MM.1S (cell line): ENCODE results near the gene STAT1.

Experiments
- DNase-seq: peaks from one replicate; pipeline ENCODE4 v3.0.0-alpha.2; 2015
- H2AFZ ChIP-seq: fragments of 300-600 bp; sonication (generic); 2 replicates; pipeline ENCODE4 v1.6.0; 2016; ENCODE audit warnings: antibody characterized with exemption, low read length
- H3F3A ChIP-seq: fragments of 300-600 bp; sonication (generic); 2 replicates; pipeline ENCODE4 v1.6.1; 2016; ENCODE audit warnings: mild to moderate bottlenecking, antibody characterized with exemption, low read length, moderate library complexity, mixed read lengths; ENCODE audit not compliant: insufficient read depth
- H3K27ac ChIP-seq: fragments of 300-600 bp; sonication (generic); 2 replicates; pipeline ENCODE4 v1.5.1; 2016; ENCODE audit warnings: mild to moderate bottlenecking, low read length
- H3K27me3 ChIP-seq: fragments of 300-600 bp; sonication (generic); replicated peaks from 2 replicates; pipeline ENCODE4 v1.6.0; 2016; ENCODE audit warnings: low read length; ENCODE audit not compliant: insufficient read depth
- H3K36me3 ChIP-seq: fragments of 300-600 bp; sonication (generic); replicated peaks from 2 replicates; pipeline ENCODE4 v1.6.1; 2016; ENCODE audit warnings: mild to moderate bottlenecking, low read length, mixed read lengths; ENCODE audit not compliant: insufficient read depth
- H3K4me1 ChIP-seq: fragments of 300-600 bp; sonication (generic); 2 replicates; pipeline ENCODE4 v1.6.1; 2016; ENCODE audit warnings: low read length, mixed read lengths
- H3K4me2 ChIP-seq: fragments of 300-600 bp; sonication (generic); 2 replicates; pipeline ENCODE4 v1.6.0; 2016; ENCODE audit warnings: low read depth, low read length
- H3K4me3 ChIP-seq: fragments of 300-600 bp; sonication (generic); 2 replicates; pipeline ENCODE4 v1.5.1; 2016; ENCODE audit warnings: low read length, mixed read lengths
- H3K79me2 ChIP-seq: fragments of 300-600 bp; sonication (generic); 2 replicates; pipeline ENCODE4 v1.6.1; 2016; ENCODE audit warnings: mixed run types, low read length, mixed read lengths
- H3K9ac ChIP-seq: fragments of 300-600 bp; sonication (generic); 2 replicates; pipeline ENCODE4 v1.6.1; 2016; ENCODE audit warnings: low read length, mixed read lengths
- H3K9me2 ChIP-seq: fragments of 300-600 bp; sonication (generic); replicated peaks from 2 replicates; pipeline ENCODE4 v1.6.1; 2016; ENCODE audit warnings: mild to moderate bottlenecking, low read length, mixed read lengths; ENCODE audit not compliant: insufficient read depth
- H3K9me3 ChIP-seq: fragments of 300-600 bp; sonication (generic); replicated peaks from 2 replicates; pipeline ENCODE4 v1.6.1; 2016; ENCODE audit warnings: mild to moderate bottlenecking, low read length, mixed read lengths; ENCODE audit not compliant: insufficient read depth
- H4K20me1 ChIP-seq: fragments of 300-600 bp; sonication (generic); 2 replicates; pipeline ENCODE4 v1.6.1; 2016; ENCODE audit warnings: mild to moderate bottlenecking, low read length, moderate library complexity, mixed read lengths; ENCODE audit not compliant: insufficient read depth
- EZH2 ChIP-seq: fragments of 300-600 bp; sonication (generic); optimal IDR thresholded peaks from 2 replicates; pipeline ENCODE3; 2017; ENCODE audit warnings: low read depth, mild to moderate bottlenecking, antibody characterized with exemption, low read length, mixed read lengths
- EZH2phosphoT487 ChIP-seq: fragments of 300-600 bp; sonication (generic); IDR thresholded peaks from 2 replicates; pipeline ENCODE4 v1.6.1; 2018; ENCODE audit warnings: antibody characterized with exemption, low read length
- TF ChIP-seq, protein P1 (sequence below): fragments of 300-600 bp; sonication (generic); IDR thresholded peaks from 2 replicates; pipeline ENCODE4 v1.5.1; 2016; ENCODE audit warnings: antibody characterized with exemption, low read length, mixed read lengths

Gene STAT1

GRCh38 chr2:191013932-191014652 lies at the start of gene STAT1:
STAT1 (minus strand) TSS chr2:191014171; CDS start chr2:191010003, 4,168 bp downstream.
- TF ChIP-seq EZH2 (no peak), EZH2phosphoT487 (no peak)
- TF ChIP-seq, protein P1, sequence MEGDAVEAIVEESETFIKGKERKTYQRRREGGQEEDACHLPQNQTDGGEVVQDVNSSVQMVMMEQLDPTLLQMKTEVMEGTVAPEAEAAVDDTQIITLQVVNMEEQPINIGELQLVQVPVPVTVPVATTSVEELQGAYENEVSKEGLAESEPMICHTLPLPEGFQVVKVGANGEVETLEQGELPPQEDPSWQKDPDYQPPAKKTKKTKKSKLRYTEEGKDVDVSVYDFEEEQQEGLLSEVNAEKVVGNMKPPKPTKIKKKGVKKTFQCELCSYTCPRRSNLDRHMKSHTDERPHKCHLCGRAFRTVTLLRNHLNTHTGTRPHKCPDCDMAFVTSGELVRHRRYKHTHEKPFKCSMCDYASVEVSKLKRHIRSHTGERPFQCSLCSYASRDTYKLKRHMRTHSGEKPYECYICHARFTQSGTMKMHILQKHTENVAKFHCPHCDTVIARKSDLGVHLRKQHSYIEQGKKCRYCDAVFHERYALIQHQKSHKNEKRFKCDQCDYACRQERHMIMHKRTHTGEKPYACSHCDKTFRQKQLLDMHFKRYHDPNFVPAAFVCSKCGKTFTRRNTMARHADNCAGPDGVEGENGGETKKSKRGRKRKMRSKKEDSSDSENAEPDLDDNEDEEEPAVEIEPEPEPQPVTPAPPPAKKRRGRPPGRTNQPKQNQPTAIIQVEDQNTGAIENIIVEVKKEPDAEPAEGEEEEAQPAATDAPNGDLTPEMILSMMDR = no peak
- H3K4me1 ChIP-seq = peaks cover 21% of the 10 kb centered on the region
- H3K27me3 ChIP-seq = no peaks in the 10 kb centered on the region
- peak; percentile 92 for DNase-seq
- peak within 1 kb of the TSS; percentile 70 for H2AFZ ChIP-seq
- H3F3A ChIP-seq = peaks cover 6% of the 10 kb centered on the region; the same call in 1 of the 2 replicates
- peak within 1 kb of the TSS; percentile 97 for H3K4me3 ChIP-seq
- no peaks in the 10 kb centered on the region for H3K9me3 ChIP-seq
- H3K4me2 ChIP-seq = peak within 1 kb of the TSS; percentile 87
- peak within 1 kb of the TSS; percentile 74 for H3K27ac ChIP-seq
- H3K36me3 ChIP-seq = no peaks in the 10 kb centered on the region
- peak within 1 kb of the TSS; percentile 69 for H3K9ac ChIP-seq
- H4K20me1 ChIP-seq = no peaks in the 10 kb centered on the region
- H3K9me2 ChIP-seq = no peaks in the 10 kb centered on the region
- H3K79me2 ChIP-seq = peaks cover 26% of the 10 kb centered on the region

- no peaks in the 10 kb centered on the region for H3K79me2 ChIP-seq
- no peaks in the 10 kb centered on the region for H3K9me3 ChIP-seq
- no peak for DNase-seq
- no peak overlapping the region for H2AFZ ChIP-seq
- no peaks in the 10 kb centered on the region for H4K20me1 ChIP-seq
- H3F3A ChIP-seq = no peaks in the 10 kb centered on the region
- H3K4me1 ChIP-seq = peaks cover 11% of the 10 kb centered on the region; the same call in 1 of the 2 replicates
- no peak overlapping the region for H3K27ac ChIP-seq
- no peaks in the 10 kb centered on the region for H3K27me3 ChIP-seq
- H3K4me3 ChIP-seq = no peak overlapping the region
- H3K4me2 ChIP-seq = no peak overlapping the region
- no peaks in the 10 kb centered on the region for H3K36me3 ChIP-seq
- no peak overlapping the region for H3K9ac ChIP-seq
- no peak for TF ChIP-seq EZH2
- TF ChIP-seq, protein P1 = no peak
- TF ChIP-seq EZH2phosphoT487 = no peak
- H3K9me2 ChIP-seq = no peaks in the 10 kb centered on the region
Observed at GRCh38 chr2:191063584-191063983, 49.6 kb upstream of the STAT1 start.

DNA sequence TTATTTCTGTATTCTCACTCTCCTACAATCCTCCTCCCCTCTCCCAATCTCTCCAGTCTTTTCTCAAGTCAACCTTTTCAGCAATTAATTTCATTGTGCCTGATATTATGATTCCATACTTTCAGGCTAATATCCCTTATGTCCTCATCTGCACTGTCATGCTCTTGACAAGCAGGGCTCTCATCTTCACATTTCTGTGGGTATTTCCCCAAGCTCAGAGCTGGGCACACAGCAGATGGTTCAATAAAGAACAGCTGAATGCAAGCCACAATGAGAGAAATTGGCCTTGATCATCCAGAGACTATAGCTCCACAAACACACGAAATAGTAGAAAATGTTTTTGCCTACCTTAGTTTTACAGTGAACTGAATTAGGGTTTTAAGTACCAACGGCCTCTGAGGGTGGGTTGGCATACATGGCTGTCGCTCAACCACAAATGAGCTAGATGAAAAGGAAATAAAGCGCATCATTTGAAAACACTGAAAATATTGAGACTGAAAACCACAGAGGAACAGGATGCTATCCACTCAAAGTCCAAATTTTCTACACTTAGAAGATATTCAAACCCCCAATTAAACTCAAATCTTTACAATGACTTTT lies 47.5 kb upstream of the STAT1 start:
- Histone ChIP-seq H3K9me2 (no peaks in the 10 kb centered on the region), H2AFZ (no peak overlapping the region), H4K20me1 (no peaks in the 10 kb centered on the region), H3K27ac (no peak overlapping the region), H3K27me3 (no peaks in the 10 kb centered on the region), H3K79me2 (no peaks in the 10 kb centered on the region), H3F3A (no peaks in the 10 kb centered on the region), H3K9ac (no peak overlapping the region), H3K4me1 (peaks cover 8% of the 10 kb centered on the region; the same call in 1 of the 2 replicates), H3K4me2 (no peak overlapping the region), H3K36me3 (no peaks in the 10 kb centered on the region), H3K4me3 (no peak overlapping the region), H3K9me3 (no peaks in the 10 kb centered on the region)
- no peak for TF ChIP-seq EZH2phosphoT487
- TF ChIP-seq, protein P1 = no peak
- no peak for TF ChIP-seq EZH2
- no peak for DNase-seq
